RWPE1 (cell line): ENCODE data around the gene MAN2A1.

Source experiments
- CTCF ChIA-PET: fragments of 350-600 bp; sonication (Branson Sonifier 250); formaldehyde crosslinking; extraction: SDS; loops from one replicate; lab custom pipeline; 2021; lab: Yijun Ruan, JAX
- POLR2A ChIA-PET: fragments of 400-600 bp; formaldehyde crosslinking; extraction: SDS; loops from one replicate; lab custom pipeline; 2020; ENCODE audit warnings: antibody characterized with exemption; ENCODE audit not compliant: low non-redundant PET; lab: Yijun Ruan, JAX
- DNase-seq: peaks from one replicate; pipeline ENCODE4 v3.0.0; 2012; ENCODE audit warnings: low spot score
- H3K27ac ChIP-seq: fragments of 450-650 bp; 2 replicates; pipeline ENCODE4 v1.5.1; 2017
- CTCF ChIP-seq: fragments of 450-650 bp; conservative IDR thresholded peaks from 2 replicates; pipeline ENCODE4 v1.5.1; 2017; ENCODE audit warnings: low read depth, mild to moderate bottlenecking

MAN2A1 gene

GRCh38 chr5:109792613-109793012 lies 102.9 kb downstream of the MAN2A1 start:
- ChIA-PET POLR2A (no interaction called here), CTCF (interaction anchor here (0.6 kb wide), 1 partner anchor 541 kb away, joined by 3 read pairs; no protein-coding TSS in a partner anchor)
- no peak for DNase-seq
- TF ChIP-seq CTCF = no peak
- no peak overlapping the region for H3K27ac ChIP-seq

GRCh38 chr5:109803854-109804253 lies 114.1 kb downstream of the MAN2A1 start:
- POLR2A ChIA-PET = no interaction called here
- CTCF ChIA-PET = no interaction called here

GRCh38 chr5:109805472-109805871 lies 115.7 kb downstream of the MAN2A1 start:
- TF ChIP-seq CTCF = no peak
- H3K27ac ChIP-seq = no peak overlapping the region
- no peak for DNase-seq
- POLR2A ChIA-PET = no interaction called here
- CTCF ChIA-PET = no interaction called here

More at GRCh38 chr5:109803854-109804253, 114.1 kb downstream of the MAN2A1 start:
- no peak for TF ChIP-seq CTCF
- no peak for DNase-seq
- H3K27ac ChIP-seq = no peak overlapping the region

- no peak overlapping the region for H3K27ac ChIP-seq
- no peak for DNase-seq
- ChIA-PET CTCF (no interaction called here), POLR2A (no interaction called here)
- no peak for TF ChIP-seq CTCF
These were observed 116.2 kb downstream of the MAN2A1 start for GRCh38 chr5:109805883-109806282.

- ChIA-PET CTCF (interaction anchor here (0.7 kb wide), 1 partner anchor 566 kb away, joined by 3 read pairs; no protein-coding TSS in a partner anchor), POLR2A (no interaction called here)
- H3K27ac ChIP-seq = no peak overlapping the region
- no peak for TF ChIP-seq CTCF
- no peak for DNase-seq
These were observed 123.0 kb downstream of the MAN2A1 start for GRCh38 chr5:109812698-109813097.

GRCh38 chr5:109816732-109817131 lies 127.0 kb downstream of the MAN2A1 start:
- H3K27ac ChIP-seq = no peak overlapping the region
- no peak for TF ChIP-seq CTCF
- POLR2A ChIA-PET = no interaction called here
- CTCF ChIA-PET = no interaction called here
- DNase-seq = no peak
